OCI-LY3 (cell line): ENCODE data around the gene ATP9A.
"Not testable (repeated sequence)": the region's sequence is repeated elsewhere in the genome, so short reads cannot be mapped to it uniquely, and the experiment has no call there.

Source experiments
- H2AFZ ChIP-seq: fragments of 200-600, 300-600 bp; shearing (Covaris generic); 2 replicates; pipeline ENCODE4 v1.6.0; 2014; ENCODE audit warnings: antibody characterized with exemption, low read depth, low read length
- H3K27ac ChIP-seq: fragments of 200-600, 300-600 bp; sonication (generic); 2 replicates; pipeline ENCODE4 v1.5.1; 2014; ENCODE audit warnings: mild to moderate bottlenecking, low read length, moderate library complexity, mixed read lengths
- H3K27me3 ChIP-seq: fragments of 200-600, 300-600 bp; sonication (generic); 2 replicates; pipeline ENCODE4 v1.6.1; 2014; ENCODE audit warnings: low read depth, low read length, mixed read lengths
- H3K36me3 ChIP-seq: fragments of 200-600, 300-600 bp; sonication (generic); replicated peaks from 2 replicates; pipeline ENCODE3; 2014; ENCODE audit warnings: low read depth, low read length, mixed read lengths
- H3K4me1 ChIP-seq: fragments of 300-600, 200-600 bp; sonication (generic); 2 replicates; pipeline ENCODE4 v1.6.1; 2014; ENCODE audit warnings: low read length, mixed read lengths
- H3K4me2 ChIP-seq: fragments of 200-600, 300-600 bp; sonication (generic); 2 replicates; pipeline ENCODE4 v1.6.1; 2014; ENCODE audit warnings: low read length, mixed read lengths
- H3K4me3 ChIP-seq: fragments of 300-600, 200-600 bp; sonication (generic); 2 replicates; pipeline ENCODE4 v1.5.1; 2014; ENCODE audit warnings: antibody characterized with exemption, mild to moderate bottlenecking, low read length, moderate library complexity
- H3K79me2 ChIP-seq: fragments of 300-600, 200-600 bp; shearing (Covaris generic); 2 replicates; pipeline ENCODE4 v1.6.1; 2014; ENCODE audit warnings: mild to moderate bottlenecking, low read length, mixed read lengths
- H3K9ac ChIP-seq: fragments of 300-600, 200-600 bp; shearing (Covaris generic); 2 replicates; pipeline ENCODE4 v1.6.0; 2014; ENCODE audit warnings: mild to moderate bottlenecking, low read length, moderate library complexity
- H3K9me3 ChIP-seq: fragments of 200-600, 300-600 bp; shearing (Covaris generic); 2 replicates; pipeline ENCODE4 v1.6.1; 2014; ENCODE audit warnings: low read length, mixed read lengths; ENCODE audit not compliant: insufficient read depth
- H4K20me1 ChIP-seq: fragments of 200-600, 300-600 bp; sonication (generic); 2 replicates; pipeline ENCODE4 v1.6.1; 2016; ENCODE audit warnings: low read length, mixed read lengths; ENCODE audit not compliant: insufficient read depth
- EZH2phosphoT487 ChIP-seq: fragments of 200-600 bp; shearing (Covaris generic); IDR thresholded peaks from 2 replicates; pipeline ENCODE4 v1.6.1; 2018; ENCODE audit warnings: antibody characterized with exemption, mixed run types, low read depth
- TF ChIP-seq, protein P1 (sequence below): fragments of 200-600, 300-600 bp; sonication (generic); IDR thresholded peaks from 2 replicates; pipeline ENCODE4 v1.5.1; 2014; ENCODE audit warnings: antibody characterized with exemption, low read length, low read depth

The ATP9A gene

GRCh38 chr20:51759769-51760510 lies 8.2 kb downstream of the ATP9A start:
- Histone ChIP-seq H3K27ac (no peak overlapping the region), H3K4me2 (no peak overlapping the region), H3K4me3 (no peak overlapping the region), H2AFZ (no peak overlapping the region), H3K79me2 (no peaks in the 10 kb centered on the region), H3K9me3 (no peaks in the 10 kb centered on the region), H4K20me1 (no peaks in the 10 kb centered on the region), H3K4me1 (no peaks in the 10 kb centered on the region), H3K36me3 (no peaks in the 10 kb centered on the region), H3K27me3 (peaks cover 8% of the 10 kb centered on the region), H3K9ac (no peak overlapping the region)
- TF ChIP-seq, protein P1, sequence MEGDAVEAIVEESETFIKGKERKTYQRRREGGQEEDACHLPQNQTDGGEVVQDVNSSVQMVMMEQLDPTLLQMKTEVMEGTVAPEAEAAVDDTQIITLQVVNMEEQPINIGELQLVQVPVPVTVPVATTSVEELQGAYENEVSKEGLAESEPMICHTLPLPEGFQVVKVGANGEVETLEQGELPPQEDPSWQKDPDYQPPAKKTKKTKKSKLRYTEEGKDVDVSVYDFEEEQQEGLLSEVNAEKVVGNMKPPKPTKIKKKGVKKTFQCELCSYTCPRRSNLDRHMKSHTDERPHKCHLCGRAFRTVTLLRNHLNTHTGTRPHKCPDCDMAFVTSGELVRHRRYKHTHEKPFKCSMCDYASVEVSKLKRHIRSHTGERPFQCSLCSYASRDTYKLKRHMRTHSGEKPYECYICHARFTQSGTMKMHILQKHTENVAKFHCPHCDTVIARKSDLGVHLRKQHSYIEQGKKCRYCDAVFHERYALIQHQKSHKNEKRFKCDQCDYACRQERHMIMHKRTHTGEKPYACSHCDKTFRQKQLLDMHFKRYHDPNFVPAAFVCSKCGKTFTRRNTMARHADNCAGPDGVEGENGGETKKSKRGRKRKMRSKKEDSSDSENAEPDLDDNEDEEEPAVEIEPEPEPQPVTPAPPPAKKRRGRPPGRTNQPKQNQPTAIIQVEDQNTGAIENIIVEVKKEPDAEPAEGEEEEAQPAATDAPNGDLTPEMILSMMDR = no peak
- no peak for TF ChIP-seq EZH2phosphoT487

DNA sequence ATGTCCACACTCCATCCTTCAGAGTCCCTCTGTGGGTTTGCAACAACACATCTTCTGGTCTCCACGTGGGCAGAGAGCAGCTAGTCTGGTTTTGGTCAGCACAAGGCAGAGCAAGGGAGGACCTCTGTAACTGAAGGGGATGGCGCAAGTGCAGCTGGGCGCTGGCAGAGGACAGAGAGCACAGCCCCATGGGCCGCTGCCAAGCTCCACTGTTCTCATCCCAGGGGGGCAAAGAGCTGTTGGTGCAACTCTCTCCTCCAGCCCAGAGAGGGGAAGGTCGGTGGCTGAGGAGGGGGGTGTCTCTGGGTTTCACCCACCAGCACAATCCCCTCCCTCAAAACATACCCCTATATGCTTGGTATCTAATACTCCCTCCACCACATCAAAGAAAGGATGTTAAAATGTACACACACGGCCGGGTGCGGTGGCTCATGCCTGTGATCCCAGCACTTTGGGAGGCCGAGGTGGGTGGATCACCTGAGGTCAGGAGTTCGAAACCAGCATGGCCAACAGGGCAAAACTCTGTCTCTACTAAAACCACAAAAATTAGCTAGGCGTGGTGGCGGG lies 9.1 kb downstream of the ATP9A start:
- H3K9me3 ChIP-seq = no peaks in the 10 kb centered on the region
- H3K4me1 ChIP-seq = no peaks in the 10 kb centered on the region
- no peak overlapping the region for H3K4me3 ChIP-seq
- TF ChIP-seq EZH2phosphoT487 = no peak
- TF ChIP-seq, protein P1 = no peak
- H2AFZ ChIP-seq = no peak overlapping the region
- H3K9ac ChIP-seq = no peak overlapping the region
- H4K20me1 ChIP-seq = no peaks in the 10 kb centered on the region
- no peaks in the 10 kb centered on the region for H3K79me2 ChIP-seq
- no peak overlapping the region for H3K27ac ChIP-seq
- no peak overlapping the region for H3K4me2 ChIP-seq
- H3K27me3 ChIP-seq = peaks cover 2% of the 10 kb centered on the region
- no peaks in the 10 kb centered on the region for H3K36me3 ChIP-seq

- Histone ChIP-seq H3K79me2 (no peaks in the 10 kb centered on the region), H3K9ac (no peak overlapping the region), H3K27me3 (no peaks in the 10 kb centered on the region), H3K9me3 (no peaks in the 10 kb centered on the region), H4K20me1 (no peaks in the 10 kb centered on the region), H3K27ac (no peak overlapping the region), H3K4me2 (no peak overlapping the region), H2AFZ (no peak overlapping the region), H3K36me3 (no peaks in the 10 kb centered on the region), H3K4me1 (no peaks in the 10 kb centered on the region), H3K4me3 (no peak overlapping the region)
- no peak for TF ChIP-seq EZH2phosphoT487
- TF ChIP-seq, protein P1 = no peak
These were observed 11.0 kb downstream of the ATP9A start for GRCh38 chr20:51757226-51757625.

GRCh38 chr20:51756653-51757052 lies 11.5 kb downstream of the ATP9A start:
- Histone ChIP-seq H3K27ac (no peak overlapping the region), H4K20me1 (no peaks in the 10 kb centered on the region), H3K9me3 (no peaks in the 10 kb centered on the region), H3K9ac (no peak overlapping the region), H3K79me2 (no peaks in the 10 kb centered on the region), H3K4me3 (no peak overlapping the region), H3K27me3 (no peaks in the 10 kb centered on the region), H3K4me2 (no peak overlapping the region), H3K4me1 (no peaks in the 10 kb centered on the region), H3K36me3 (no peaks in the 10 kb centered on the region), H2AFZ (no peak overlapping the region)
- TF ChIP-seq EZH2phosphoT487 = no peak
- TF ChIP-seq, protein P1 = no peak

- H3K4me3 ChIP-seq, H3K79me2 ChIP-seq, H3K9me3 ChIP-seq, H3K27ac ChIP-seq, H3K36me3 ChIP-seq, H3K4me2 ChIP-seq, H2AFZ ChIP-seq, H3K9ac ChIP-seq, H3K27me3 ChIP-seq, H3K4me1 ChIP-seq, H4K20me1 ChIP-seq: not testable (repeated sequence)
These were observed 15.0 kb downstream of the ATP9A start for GRCh38 chr20:51753220-51753619.
